Activated naive CD8-positive, alpha-beta T cell (primary cell): Measurements from ENCODE around the gene NAMPT.

ENCODE experiments used
- H3K27ac Mint-ChIP-seq: one replicate; pipeline ENCODE4 v1.8.0; 2021; ENCODE audit warnings: mixed read lengths
- H3K27me3 Mint-ChIP-seq: one replicate; pipeline ENCODE4 v1.8.0; 2021; ENCODE audit warnings: mixed read lengths
- H3K36me3 Mint-ChIP-seq: one replicate; pipeline ENCODE4 v1.8.0; 2021; ENCODE audit warnings: mixed read lengths
- H3K4me1 Mint-ChIP-seq: one replicate; pipeline ENCODE4 v1.8.0; 2021; ENCODE audit warnings: low read depth, mixed read lengths
- H3K4me3 Mint-ChIP-seq: one replicate; pipeline ENCODE4 v1.8.0; 2021; ENCODE audit warnings: mild to moderate bottlenecking, mixed read lengths
- H3K9me3 Mint-ChIP-seq: one replicate; pipeline ENCODE4 v1.8.0; 2021; ENCODE audit warnings: low read depth, mixed read lengths

The NAMPT gene

DNA sequence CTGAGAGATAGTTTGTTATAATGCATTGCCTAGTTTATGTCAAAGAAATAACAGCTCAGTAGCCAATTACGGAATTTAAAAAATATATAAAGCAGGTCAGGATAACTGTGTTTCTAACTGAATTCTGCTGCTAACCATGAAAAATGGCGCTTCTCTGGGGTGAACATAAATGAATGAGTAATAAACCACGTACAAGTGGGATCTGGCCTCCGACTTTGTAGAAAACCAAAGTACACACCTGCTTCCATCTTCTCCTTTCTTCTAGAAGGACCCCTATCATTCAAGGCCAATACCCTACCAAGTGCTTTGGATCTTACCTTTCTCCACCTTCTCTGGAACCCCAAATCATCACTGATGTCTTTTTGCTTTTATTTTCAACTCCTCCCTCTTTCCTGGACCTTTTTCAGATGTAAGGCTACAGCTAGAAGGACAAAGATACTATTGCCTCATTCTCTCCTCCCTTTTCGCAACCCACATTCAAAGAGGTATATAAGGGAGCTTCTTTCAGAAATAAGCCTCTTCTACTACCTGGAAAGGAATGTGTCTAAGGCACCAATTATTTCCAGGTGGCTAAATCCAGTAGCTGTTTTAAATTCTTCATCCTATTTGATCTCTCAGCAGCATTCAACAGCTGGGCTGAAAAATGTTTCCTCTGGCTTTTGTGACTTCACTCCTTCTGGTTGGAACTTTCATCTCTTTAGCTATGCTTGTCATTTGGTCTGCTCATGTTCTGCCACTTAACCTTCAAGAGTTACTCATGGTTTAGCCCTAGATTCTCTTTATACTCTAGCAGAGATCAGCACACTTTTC is 37.7 kb downstream of the NAMPT start:
- H3K27ac Mint-ChIP-seq: peak overlapping the region; percentile 34
- H3K36me3 Mint-ChIP-seq: peaks cover 30% of the 10 kb centered on the region
- H3K27me3 Mint-ChIP-seq: no peaks in the 10 kb centered on the region
- no peak overlapping the region for H3K4me3 Mint-ChIP-seq
- no peaks in the 10 kb centered on the region for H3K4me1 Mint-ChIP-seq
- H3K9me3 Mint-ChIP-seq: peaks cover 30% of the 10 kb centered on the region

DNA sequence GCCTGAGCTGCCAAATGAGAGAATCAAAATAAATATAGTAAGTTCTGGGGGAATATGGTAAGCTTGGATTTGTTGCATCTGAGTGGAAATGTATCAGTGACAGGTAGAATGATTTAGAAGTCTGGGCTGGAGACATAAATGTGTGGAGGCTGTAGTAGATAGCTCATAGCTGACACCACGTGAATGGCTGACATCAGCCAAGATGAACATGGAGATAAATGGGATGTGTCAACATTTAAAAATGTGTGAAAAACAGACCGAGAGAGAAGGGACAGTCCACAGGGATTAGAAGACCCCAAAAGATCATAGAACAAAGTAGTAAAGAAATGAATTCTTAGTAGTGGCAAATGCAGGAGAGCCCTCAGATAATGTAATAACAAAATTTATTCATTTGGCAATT is 40.9 kb downstream of the NAMPT start:
- peaks cover 27% of the 10 kb centered on the region for H3K9me3 Mint-ChIP-seq
- H3K4me3 Mint-ChIP-seq: no peak overlapping the region
- H3K27me3 Mint-ChIP-seq: no peaks in the 10 kb centered on the region
- no peaks in the 10 kb centered on the region for H3K4me1 Mint-ChIP-seq
- peaks cover 17% of the 10 kb centered on the region for H3K36me3 Mint-ChIP-seq
- no peak overlapping the region for H3K27ac Mint-ChIP-seq

DNA sequence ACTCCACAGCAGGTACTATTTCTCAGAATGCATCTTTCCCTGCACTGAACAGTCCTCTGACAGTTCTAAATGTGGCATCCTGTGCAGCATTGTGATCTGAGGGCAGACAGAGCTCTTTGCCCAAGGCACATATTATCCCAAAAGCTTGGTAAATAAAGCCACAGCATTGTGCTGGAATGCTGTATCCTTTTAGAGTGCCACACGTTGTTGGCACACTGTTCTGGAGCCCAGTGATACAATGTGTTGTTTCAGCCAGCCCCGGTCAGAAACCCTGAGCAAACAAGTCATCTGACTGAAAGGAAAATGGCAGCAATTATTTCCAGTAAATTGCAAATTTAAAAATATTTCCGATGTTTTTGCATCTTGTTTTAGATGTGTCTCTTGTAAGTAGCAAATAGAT is 45.4 kb downstream of the NAMPT start:
- Mint-ChIP-seq H3K27ac (no peak overlapping the region), H3K27me3 (no peaks in the 10 kb centered on the region), H3K4me1 (no peaks in the 10 kb centered on the region), H3K9me3 (peaks cover 13% of the 10 kb centered on the region), H3K4me3 (no peak overlapping the region), H3K36me3 (no peaks in the 10 kb centered on the region)

DNA sequence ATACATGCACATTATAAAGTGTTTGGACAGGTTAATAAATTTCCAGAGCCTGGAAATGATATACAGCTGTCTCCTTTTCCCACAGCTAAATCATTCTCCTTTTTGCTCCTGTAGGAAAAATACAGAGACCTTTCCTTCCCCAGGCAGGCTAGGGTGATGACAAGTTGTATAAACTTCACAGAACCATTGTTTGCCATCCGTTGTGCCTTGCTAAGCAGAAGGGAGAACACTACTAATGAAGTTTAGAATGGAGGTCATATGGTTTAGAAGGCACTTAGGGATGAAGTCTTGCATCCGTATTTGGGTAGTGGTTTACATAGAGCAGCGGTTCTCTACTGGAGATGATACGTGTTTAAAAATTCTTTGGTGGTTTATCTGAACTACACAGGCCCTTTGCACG is 46.0 kb downstream of the NAMPT start:
- Mint-ChIP-seq H3K4me1 (no peaks in the 10 kb centered on the region), H3K9me3 (peaks cover 7% of the 10 kb centered on the region), H3K4me3 (no peak overlapping the region), H3K27me3 (no peaks in the 10 kb centered on the region), H3K27ac (no peak overlapping the region), H3K36me3 (no peaks in the 10 kb centered on the region)

DNA sequence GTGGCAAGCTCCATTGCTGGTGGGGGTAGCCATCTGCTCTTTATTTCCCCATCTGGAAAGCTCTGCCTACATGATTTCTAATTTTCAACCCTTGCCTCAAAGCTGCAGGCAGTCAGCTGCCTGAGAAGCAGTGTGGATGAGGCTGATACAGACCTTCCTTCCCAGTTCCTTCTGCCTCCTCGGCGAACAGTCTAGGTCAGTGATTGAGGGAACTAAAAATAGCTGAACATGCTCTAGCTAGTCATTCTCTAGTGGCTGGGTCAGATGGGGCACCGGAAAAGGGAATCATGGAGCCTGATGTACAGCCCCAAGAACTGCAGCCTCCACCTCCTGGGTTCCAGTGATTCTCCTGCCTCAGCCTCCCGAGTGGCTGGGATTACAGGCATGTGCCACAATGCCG is 48.7 kb downstream of the NAMPT start:
- Mint-ChIP-seq H3K4me1 (no peaks in the 10 kb centered on the region), H3K27ac (no peak overlapping the region), H3K27me3 (peaks cover 8% of the 10 kb centered on the region), H3K9me3 (no peaks in the 10 kb centered on the region), H3K36me3 (no peaks in the 10 kb centered on the region), H3K4me3 (no peak overlapping the region)

DNA sequence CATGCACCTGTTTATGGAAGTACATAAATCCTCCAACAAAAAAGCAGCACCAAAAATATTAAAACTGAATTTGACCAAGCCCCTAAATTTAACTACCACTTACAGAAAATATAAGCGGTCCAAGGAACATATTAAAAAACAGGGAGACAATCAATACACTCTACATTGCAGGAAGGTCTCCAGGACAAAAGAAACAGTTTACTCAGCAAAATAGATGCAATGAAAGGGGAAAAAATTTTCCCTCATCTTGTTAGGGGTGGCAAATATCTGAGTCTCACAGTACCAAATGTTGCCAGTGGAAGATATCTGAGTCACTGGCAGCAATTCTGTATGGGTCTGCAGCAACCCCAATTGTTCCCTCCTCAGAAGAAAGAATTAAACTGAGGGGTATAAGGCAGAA is 50.4 kb downstream of the NAMPT start:
- no peaks in the 10 kb centered on the region for H3K4me1 Mint-ChIP-seq
- no peaks in the 10 kb centered on the region for H3K9me3 Mint-ChIP-seq
- peaks cover 9% of the 10 kb centered on the region for H3K27me3 Mint-ChIP-seq
- no peak overlapping the region for H3K27ac Mint-ChIP-seq
- H3K4me3 Mint-ChIP-seq: no peak overlapping the region
- no peaks in the 10 kb centered on the region for H3K36me3 Mint-ChIP-seq

DNA sequence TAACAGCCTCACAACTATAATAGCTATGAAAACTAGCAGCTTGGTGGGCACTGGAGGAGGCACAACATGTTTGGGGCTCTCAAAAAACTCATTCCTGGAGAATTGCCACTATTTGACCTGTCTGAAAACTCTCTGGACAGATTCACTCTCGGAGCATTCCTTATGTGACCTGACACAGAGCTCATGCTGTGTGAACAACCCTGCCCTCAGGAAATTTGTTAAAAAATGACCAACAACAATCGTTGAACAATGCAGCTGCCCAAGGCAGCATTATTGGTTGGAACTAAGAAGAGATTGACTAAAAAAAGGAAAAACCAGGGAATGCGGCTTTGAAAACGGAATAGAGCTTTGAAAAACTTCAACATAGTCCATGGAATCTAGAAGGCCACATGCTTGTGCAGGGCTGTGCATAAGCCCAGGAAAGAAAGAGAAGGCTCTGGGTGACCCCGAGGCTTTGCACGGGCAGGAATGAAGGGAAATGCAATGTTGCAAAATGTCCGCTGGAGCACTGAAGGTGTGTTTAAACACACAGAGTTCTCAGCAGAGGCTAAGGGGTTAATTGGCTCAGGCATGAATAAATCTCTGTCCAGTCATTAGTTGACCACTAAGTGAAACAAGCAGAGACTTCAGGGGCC is 52.8 kb downstream of the NAMPT start:
- Mint-ChIP-seq H3K27ac (no peak overlapping the region), H3K9me3 (no peaks in the 10 kb centered on the region), H3K4me1 (no peaks in the 10 kb centered on the region), H3K4me3 (no peak overlapping the region), H3K27me3 (peaks cover 9% of the 10 kb centered on the region), H3K36me3 (no peaks in the 10 kb centered on the region)

DNA sequence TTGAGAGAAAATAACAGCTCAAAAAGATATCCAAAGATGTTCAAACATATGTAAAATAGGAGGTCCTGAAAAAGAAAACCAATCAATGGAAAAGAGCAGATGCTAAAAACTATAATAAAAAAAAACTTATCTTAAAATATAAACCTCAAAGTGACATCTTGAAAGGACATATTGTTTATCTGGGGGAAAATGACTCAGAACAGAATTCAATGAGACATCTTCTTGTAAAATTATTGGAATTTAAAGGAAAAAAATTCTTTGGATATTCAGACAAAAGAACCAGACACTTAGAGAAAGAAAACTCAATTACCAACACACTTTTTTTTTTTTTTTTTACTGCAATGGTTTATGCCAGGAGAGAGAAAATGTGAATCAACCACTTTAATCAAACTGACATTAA is 58.9 kb downstream of the NAMPT start:
- H3K27me3 Mint-ChIP-seq: no peaks in the 10 kb centered on the region
- H3K4me1 Mint-ChIP-seq: no peaks in the 10 kb centered on the region
- H3K36me3 Mint-ChIP-seq: no peaks in the 10 kb centered on the region
- H3K4me3 Mint-ChIP-seq: no peak overlapping the region
- H3K27ac Mint-ChIP-seq: no peak overlapping the region
- H3K9me3 Mint-ChIP-seq: no peaks in the 10 kb centered on the region

DNA sequence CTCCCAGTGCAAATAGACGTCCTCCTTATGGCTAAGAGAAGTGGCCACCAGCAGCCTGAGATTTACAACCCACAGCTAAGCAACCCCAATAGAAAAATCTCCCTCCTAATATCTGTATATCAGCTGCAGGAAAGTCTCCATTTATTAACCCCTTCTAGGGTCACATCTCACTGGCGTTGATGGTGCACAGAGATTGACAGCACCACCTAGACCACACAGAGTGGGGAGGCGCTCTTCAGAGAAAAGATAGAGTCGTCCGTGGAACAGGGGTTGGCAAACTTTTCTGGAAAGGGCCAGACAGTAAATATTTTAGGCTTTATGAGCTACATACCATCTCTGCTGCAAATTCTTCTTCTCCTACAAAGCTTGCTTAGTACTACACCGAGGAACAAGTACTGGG is 60.0 kb downstream of the NAMPT start:
- Mint-ChIP-seq H3K27me3 (no peaks in the 10 kb centered on the region), H3K36me3 (no peaks in the 10 kb centered on the region), H3K4me1 (no peaks in the 10 kb centered on the region), H3K27ac (no peak overlapping the region), H3K9me3 (no peaks in the 10 kb centered on the region), H3K4me3 (no peak overlapping the region)

DNA sequence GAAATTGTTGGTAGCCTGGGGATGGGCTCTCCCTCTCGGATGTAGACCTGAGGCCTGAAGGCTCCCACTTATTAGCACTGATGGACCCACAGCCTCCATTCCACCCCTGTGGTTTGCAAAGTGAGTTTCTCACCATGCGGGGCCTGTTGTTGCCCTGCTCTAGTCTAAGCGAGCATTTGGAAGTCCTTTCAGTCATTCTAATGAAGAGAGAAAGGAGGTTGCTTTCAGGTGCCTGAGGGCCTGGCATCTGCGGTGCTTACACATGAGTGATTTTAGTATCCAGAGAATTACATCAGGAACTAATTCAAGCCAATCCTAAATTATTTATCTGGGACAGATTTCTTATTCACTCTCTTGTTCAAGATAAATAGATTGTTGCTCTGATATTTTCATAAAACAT is 61.6 kb downstream of the NAMPT start:
- Mint-ChIP-seq H3K27ac (no peak overlapping the region), H3K27me3 (no peaks in the 10 kb centered on the region), H3K9me3 (no peaks in the 10 kb centered on the region), H3K4me1 (no peaks in the 10 kb centered on the region), H3K4me3 (no peak overlapping the region), H3K36me3 (no peaks in the 10 kb centered on the region)

DNA sequence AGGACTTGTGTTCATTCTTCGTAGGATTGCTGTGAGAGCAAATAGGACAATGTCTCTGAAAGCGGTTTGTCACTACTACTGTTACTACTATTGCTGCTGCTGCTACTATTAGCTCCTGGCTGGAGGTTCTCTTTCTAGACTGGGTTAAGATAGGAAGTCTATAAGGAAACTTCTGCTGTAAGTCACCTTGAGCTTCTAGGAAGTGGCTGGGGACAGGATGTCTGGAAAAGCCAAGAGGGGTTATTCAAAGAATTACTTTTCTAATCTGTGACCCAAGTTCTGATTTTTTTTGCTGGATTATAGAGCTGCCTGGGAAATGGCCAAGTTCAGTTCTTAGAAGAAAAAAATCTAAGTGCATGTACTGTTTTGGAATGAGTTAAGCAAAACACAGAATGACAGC is 62.2 kb downstream of the NAMPT start:
- no peaks in the 10 kb centered on the region for H3K9me3 Mint-ChIP-seq
- no peak overlapping the region for H3K4me3 Mint-ChIP-seq
- no peak overlapping the region for H3K27ac Mint-ChIP-seq
- H3K4me1 Mint-ChIP-seq: no peaks in the 10 kb centered on the region
- H3K27me3 Mint-ChIP-seq: no peaks in the 10 kb centered on the region
- no peaks in the 10 kb centered on the region for H3K36me3 Mint-ChIP-seq

DNA sequence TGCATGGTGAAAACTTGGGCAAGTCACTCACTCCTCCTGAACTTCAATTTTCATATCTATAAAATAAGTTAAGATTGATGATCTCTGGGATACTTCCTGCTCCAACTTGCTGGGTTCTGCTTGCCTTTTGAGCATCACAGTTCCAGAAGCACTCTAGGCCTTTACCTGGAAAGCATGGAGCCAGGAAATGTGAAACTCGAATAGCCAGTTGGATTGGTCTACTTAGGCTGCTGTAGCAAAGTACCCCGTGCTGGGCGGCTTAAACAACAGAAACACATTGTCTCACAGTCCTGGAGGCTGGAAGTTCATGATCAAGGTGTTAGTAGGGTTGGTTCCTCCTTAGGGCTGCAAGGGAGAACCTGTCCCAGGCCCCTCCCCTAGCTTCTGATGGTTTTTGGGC is 64.5 kb downstream of the NAMPT start:
- Mint-ChIP-seq H3K27ac (no peak overlapping the region), H3K27me3 (no peaks in the 10 kb centered on the region), H3K36me3 (no peaks in the 10 kb centered on the region), H3K4me1 (no peaks in the 10 kb centered on the region), H3K9me3 (no peaks in the 10 kb centered on the region), H3K4me3 (no peak overlapping the region)

DNA sequence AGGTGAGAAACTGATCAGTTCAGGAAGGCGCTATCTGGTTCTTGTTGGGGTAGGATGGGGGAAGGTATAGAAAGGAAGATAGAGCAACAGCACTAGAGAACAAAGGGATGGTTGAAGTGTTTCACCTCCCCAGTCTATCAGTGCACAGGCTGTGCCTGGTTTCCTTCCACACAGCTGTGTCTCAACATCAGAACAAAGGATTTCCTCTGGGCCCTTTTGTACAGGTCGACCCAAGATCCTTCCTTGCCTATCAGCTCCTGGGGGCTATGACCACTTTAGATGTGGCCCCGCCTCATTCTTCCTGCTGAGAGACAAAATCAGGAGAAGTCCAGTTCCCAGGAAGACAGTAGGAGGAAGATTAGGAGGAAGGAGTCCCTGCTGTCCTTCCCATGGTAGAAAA is 65.6 kb downstream of the NAMPT start:
- no peak overlapping the region for H3K27ac Mint-ChIP-seq

DNA sequence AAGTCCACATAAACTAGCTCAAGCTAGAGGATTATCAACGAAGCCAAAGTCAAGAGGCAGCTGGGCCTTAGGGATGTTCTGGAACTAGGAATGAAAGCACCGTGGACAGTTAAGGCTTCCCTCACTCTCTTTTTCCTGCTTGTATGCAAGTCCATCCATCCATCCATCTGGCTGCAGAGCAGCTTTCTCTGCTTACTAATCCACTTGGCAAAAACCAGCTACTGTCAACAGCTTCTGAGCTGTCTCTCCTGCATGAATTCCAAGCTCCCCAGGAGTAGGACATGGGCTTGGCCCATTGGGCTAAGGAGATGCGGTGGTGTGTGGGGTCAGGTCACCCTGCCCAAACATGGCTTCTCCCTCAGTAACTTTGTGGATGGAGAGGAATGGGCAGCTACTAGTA is 66.2 kb downstream of the NAMPT start:
- Mint-ChIP-seq H3K27me3 (no peaks in the 10 kb centered on the region), H3K9me3 (no peaks in the 10 kb centered on the region), H3K4me3 (no peak overlapping the region), H3K36me3 (no peaks in the 10 kb centered on the region), H3K27ac (no peak overlapping the region), H3K4me1 (no peaks in the 10 kb centered on the region)

More for the DNA sequence above, 65.6 kb downstream of the NAMPT start:
- Mint-ChIP-seq H3K4me3 (no peak overlapping the region), H3K27me3 (no peaks in the 10 kb centered on the region), H3K9me3 (no peaks in the 10 kb centered on the region), H3K36me3 (no peaks in the 10 kb centered on the region), H3K4me1 (no peaks in the 10 kb centered on the region)

DNA sequence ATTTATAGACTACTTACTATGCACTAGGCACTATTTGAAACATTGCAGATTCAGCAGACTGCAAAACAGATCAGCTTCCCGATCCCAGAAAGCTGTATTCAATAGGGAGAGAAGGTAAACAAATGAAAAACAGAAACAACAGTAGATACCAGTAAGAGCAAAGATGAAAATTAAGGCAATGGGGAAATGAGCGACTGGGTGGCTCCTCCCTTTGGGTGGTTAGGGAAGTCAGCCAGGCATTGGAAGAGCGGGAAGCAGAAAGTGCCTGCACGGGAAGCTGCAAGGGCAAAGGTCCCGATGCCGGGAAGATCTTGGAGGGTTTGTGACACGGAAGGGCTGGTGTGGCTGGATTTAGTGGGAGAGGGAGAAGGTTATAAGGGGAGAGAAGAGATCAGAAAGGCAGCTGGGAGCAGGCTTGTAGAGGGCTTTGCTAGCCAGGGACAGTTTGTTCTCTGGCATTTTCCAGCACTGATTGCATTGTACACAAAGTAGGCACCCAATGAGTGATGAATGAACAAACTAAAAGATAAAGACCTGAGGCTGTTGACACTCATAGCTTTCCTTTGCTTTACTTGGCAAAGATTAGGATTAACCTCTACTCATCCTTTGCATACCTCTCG is 67.8 kb downstream of the NAMPT start:
- no peak overlapping the region for H3K27ac Mint-ChIP-seq
- H3K27me3 Mint-ChIP-seq: no peaks in the 10 kb centered on the region
- H3K4me3 Mint-ChIP-seq: no peak overlapping the region
- no peaks in the 10 kb centered on the region for H3K9me3 Mint-ChIP-seq
- no peaks in the 10 kb centered on the region for H3K4me1 Mint-ChIP-seq
- H3K36me3 Mint-ChIP-seq: no peaks in the 10 kb centered on the region
